Measurements from ENCODE around the gene HECTD1.

The HECTD1 gene

DNA sequence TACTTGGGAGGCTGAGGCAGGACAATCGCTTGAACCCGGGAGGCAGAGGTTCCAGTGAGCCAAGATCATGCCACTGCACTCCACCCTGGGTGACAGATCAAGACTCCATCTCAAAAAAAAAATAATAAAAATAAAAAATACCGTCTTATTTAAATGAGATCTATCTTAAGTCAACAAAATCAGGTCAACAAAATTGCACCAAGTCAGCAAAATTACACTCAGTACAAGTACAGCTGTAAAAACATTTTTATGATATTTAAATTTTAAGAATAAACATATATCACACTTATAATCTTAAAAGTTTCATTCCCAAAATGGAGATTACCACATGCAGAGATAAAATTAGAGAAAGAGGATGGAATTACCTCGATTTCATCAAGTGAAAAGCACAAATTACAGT is 33.2 kb downstream of the HECTD1 start:
- intact Hi-C loops (cut with DNase I; ENCODE audit: low total_unique reads) = no loop called here
- Histone ChIP-seq H3K27me3 (no peaks in the 10 kb centered on the region), H3K36me3 (peaks cover 38 to 80% (median 65%) of the 10 kb centered on the region in 3 donors), H3K27ac (no peak overlapping the region), H3K4me1 (peaks cover 0 to 16% (median 3%) of the 10 kb centered on the region in 4 donors), H3K4me3 (no peak overlapping the region), H3K9me3 (no peaks in the 10 kb centered on the region)
- DNase-seq = no peak
- TF ChIP-seq, protein P1, sequence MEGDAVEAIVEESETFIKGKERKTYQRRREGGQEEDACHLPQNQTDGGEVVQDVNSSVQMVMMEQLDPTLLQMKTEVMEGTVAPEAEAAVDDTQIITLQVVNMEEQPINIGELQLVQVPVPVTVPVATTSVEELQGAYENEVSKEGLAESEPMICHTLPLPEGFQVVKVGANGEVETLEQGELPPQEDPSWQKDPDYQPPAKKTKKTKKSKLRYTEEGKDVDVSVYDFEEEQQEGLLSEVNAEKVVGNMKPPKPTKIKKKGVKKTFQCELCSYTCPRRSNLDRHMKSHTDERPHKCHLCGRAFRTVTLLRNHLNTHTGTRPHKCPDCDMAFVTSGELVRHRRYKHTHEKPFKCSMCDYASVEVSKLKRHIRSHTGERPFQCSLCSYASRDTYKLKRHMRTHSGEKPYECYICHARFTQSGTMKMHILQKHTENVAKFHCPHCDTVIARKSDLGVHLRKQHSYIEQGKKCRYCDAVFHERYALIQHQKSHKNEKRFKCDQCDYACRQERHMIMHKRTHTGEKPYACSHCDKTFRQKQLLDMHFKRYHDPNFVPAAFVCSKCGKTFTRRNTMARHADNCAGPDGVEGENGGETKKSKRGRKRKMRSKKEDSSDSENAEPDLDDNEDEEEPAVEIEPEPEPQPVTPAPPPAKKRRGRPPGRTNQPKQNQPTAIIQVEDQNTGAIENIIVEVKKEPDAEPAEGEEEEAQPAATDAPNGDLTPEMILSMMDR (IDR thresholded peaks at IDR 0.05) = no peak

DNA sequence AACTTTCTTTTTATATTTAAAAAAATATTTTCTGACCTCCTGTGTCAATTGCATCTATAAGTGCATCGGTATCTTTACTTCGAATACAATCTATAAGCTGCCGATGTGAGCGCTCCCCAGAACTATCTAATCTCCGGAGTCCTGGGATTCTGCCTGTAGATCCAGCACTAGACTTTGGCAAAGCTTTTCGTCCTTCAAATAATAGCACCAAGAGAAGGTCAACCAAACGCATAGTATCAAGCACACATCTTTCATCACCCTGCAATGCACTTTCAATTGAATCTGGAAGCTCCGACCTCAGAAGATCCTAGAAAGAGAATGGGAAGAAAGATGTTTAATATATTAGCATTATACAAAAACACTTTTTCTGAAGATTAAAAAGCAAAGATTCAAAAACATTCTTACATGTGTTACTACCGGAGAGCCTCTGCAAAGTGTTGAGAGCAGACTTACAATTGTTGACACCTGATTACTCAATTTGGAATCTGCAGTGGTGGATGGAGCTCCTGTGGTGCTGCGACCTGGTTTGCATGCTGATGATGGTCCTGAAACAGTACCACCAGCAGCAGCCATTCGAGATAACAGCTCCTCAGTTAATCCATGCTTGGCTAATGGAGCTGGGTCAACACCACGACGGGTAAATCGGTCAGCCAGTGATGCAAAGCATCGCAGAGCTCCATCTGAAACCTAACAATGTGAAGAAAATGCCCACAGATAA is 34.3 kb downstream of the HECTD1 start:
- Histone ChIP-seq H3K27me3 (no peaks in the 10 kb centered on the region), H3K27ac (no peak overlapping the region), H3K4me1 (peaks cover 0 to 11% (median 3%) of the 10 kb centered on the region in 4 donors), H3K9me3 (no peaks in the 10 kb centered on the region), H3K36me3 (peaks cover 49 to 87% (median 73%) of the 10 kb centered on the region in 3 donors), H3K4me3 (no peak overlapping the region)
- TF ChIP-seq, protein P1 (IDR thresholded peaks at IDR 0.05) = no peak
- intact Hi-C loops (cut with DNase I; ENCODE audit: low total_unique reads) = no loop called here
- DNase-seq = no peak

GRCh38 chr14:31172084-31172483 is 35.5 kb downstream of the HECTD1 start:
- Histone ChIP-seq H3K4me1 (peaks cover 0 to 11% (median 3%) of the 10 kb centered on the region in 4 donors), H3K27me3 (no peaks in the 10 kb centered on the region), H3K36me3 (peaks cover 59 to 85% (median 73%) of the 10 kb centered on the region in 3 donors), H3K9me3 (no peaks in the 10 kb centered on the region), H3K27ac (peak overlapping the region; percentile 36 to 38), H3K4me3 (no peak overlapping the region)
- intact Hi-C loops (cut with DNase I; ENCODE audit: low total_unique reads) = no loop called here
- TF ChIP-seq, protein P1 (IDR thresholded peaks at IDR 0.05) = no peak
- no peak for DNase-seq

DNA sequence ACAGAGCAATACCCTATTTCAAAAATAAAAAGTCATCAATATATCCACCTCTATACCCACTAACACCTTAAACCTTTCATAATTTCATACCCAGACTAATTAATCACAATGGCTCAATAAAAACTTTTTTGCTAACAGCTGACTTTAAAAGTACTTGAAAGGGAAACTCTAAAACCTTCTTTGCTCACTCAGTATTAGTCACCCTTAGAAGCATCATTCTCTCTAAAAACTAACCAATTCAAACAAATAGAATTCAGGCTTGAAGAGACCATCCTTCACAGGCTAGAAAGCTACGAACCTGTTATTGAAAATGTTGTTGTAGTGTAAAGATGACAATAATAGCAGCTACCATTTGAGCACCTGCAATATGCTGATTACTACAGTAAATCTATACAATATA is 37.2 kb downstream of the HECTD1 start:
- Histone ChIP-seq H3K27me3 (no peaks in the 10 kb centered on the region), H3K4me3 (no peak overlapping the region), H3K4me1 (peaks cover 0 to 24% (median 10%) of the 10 kb centered on the region in 4 donors), H3K36me3 (peaks cover 50 to 85% (median 76%) of the 10 kb centered on the region in 3 donors), H3K9me3 (no peaks in the 10 kb centered on the region), H3K27ac (no peak overlapping the region)
- TF ChIP-seq, protein P1 (IDR thresholded peaks at IDR 0.05) = no peak
- intact Hi-C loops (cut with DNase I; ENCODE audit: low total_unique reads) = no loop called here
- no peak for DNase-seq

GRCh38 chr14:31169877-31170276 is 37.7 kb downstream of the HECTD1 start:
- Histone ChIP-seq H3K27me3 (no peaks in the 10 kb centered on the region), H3K9me3 (no peaks in the 10 kb centered on the region), H3K4me3 (no peak overlapping the region), H3K27ac (no peak overlapping the region), H3K36me3 (peaks cover 46 to 79% (median 71%) of the 10 kb centered on the region in 3 donors), H3K4me1 (peaks cover 0 to 30% (median 13%) of the 10 kb centered on the region in 4 donors)
- TF ChIP-seq, protein P1 (IDR thresholded peaks at IDR 0.05) = no peak
- no peak for DNase-seq
- intact Hi-C loops (cut with DNase I; ENCODE audit: low total_unique reads) = no loop called here
